ENCODE results near the gene CDK2.

CDK2 gene

DNA sequence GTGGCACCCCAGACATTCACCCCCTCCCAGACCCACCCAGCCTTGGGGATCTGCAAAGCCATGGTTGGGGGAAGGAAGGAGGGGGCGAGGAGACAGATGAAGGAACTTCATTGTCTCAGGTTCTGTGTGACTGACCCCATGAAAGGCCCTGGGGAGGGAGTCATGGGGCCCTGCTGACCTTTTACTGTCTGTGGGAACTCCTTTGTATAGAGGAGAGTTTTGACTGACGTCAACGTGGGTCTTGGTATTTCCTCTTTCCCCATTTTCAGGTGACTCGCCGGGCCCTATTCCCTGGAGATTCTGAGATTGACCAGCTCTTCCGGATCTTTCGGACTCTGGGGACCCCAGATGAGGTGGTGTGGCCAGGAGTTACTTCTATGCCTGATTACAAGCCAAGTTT lies 4.1 kb downstream of the CDK2 start:
- Histone ChIP-seq H3K79me1 (replicated peaks; ENCODE audit: low read length, poor library complexity, severe bottlenecking) (peaks cover 27% of the 10 kb centered on the region), H3K23ac (ENCODE audit: low read length in 2 of 2) (no peak overlapping the region), H3K36me3 (ENCODE audit: control insufficient read depth in 1 of 2, insufficient read depth in 2 of 2, low read depth in 1 of 2, low read length in 2 of 2) (peaks cover 4 to 16% of the 10 kb centered on the region in 2 experiments), H3K14ac (ENCODE audit: low read length in 2 of 2) (no peak overlapping the region), H3K9ac (ENCODE audit: low read length) (no peak overlapping the region), H3K4ac (ENCODE audit: low read depth in 1 of 2, low read length in 2 of 2) (no peak overlapping the region), H3K18ac (ENCODE audit: low read depth in 1 of 2, low read length in 2 of 2) (no peak overlapping the region), H3K4me1 (ENCODE audit: control insufficient read depth, insufficient read depth, low read depth, low read length) (peaks cover 2% of the 10 kb centered on the region), H3K9me3 (ENCODE audit: control insufficient read depth, low read length) (no peaks in the 10 kb centered on the region), H2AK5ac (ENCODE audit: low read length, severe bottlenecking) (no peak overlapping the region), H2BK5ac (ENCODE audit: low read depth, low read length, poor library complexity, severe bottlenecking) (no peak overlapping the region), H3K27me3 (ENCODE audit: control insufficient read depth in 1 of 2, insufficient read depth in 1 of 2, low read length in 2 of 2) (no peaks in the 10 kb centered on the region), H3K4me2 (ENCODE audit: low read length, poor library complexity, severe bottlenecking) (no peak overlapping the region), H3K4me3 (ENCODE audit: insufficient read depth in 1 of 2, low read depth in 1 of 2, low read length in 2 of 2) (no peak overlapping the region), H4K8ac (ENCODE audit: low read length) (no peak overlapping the region), H3K27ac (ENCODE audit: low read length, poor library complexity, severe bottlenecking) (no peak overlapping the region), H2BK120ac (ENCODE audit: low read depth, low read length) (no peak overlapping the region), H2AFZ (ENCODE audit: low read depth, low read length) (no peak overlapping the region), H2BK12ac (ENCODE audit: low read length in 2 of 2) (no peak overlapping the region), H2BK15ac (ENCODE audit: low read depth, poor library complexity, severe bottlenecking) (no peak overlapping the region), H4K91ac (ENCODE audit: low read length) (no peak overlapping the region)
- WGBS = 72% methylated on average over 7 of the region's 7 CpGs
- peak; percentile 46 for DNase-seq

DNA sequence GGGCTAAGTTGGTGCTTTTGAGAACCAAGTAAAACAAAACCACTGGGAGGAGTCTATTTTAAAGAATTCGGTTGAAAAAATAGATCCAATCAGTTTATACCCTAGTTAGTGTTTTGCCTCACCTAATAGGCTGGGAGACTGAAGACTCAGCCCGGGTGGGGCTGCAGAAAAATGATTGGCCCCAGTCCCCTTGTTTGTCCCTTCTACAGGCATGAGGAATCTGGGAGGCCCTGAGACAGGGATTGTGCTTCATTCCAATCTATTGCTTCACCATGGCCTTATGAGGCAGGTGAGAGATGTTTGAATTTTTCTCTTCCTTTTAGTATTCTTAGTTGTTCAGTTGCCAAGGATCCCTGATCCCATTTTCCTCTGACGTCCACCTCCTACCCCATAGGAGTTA lies 5.4 kb downstream of the CDK2 start:
- Histone ChIP-seq H3K18ac (ENCODE audit: low read depth in 1 of 2, low read length in 2 of 2) (no peak overlapping the region), H2BK12ac (ENCODE audit: low read length in 2 of 2) (no peak overlapping the region), H3K4me3 (ENCODE audit: insufficient read depth in 1 of 2, low read depth in 1 of 2, low read length in 2 of 2) (peak overlapping the region in 1 of 2 experiments; percentile 86), H3K4ac (ENCODE audit: low read depth in 1 of 2, low read length in 2 of 2) (no peak overlapping the region), H2BK5ac (ENCODE audit: low read depth, low read length, poor library complexity, severe bottlenecking) (no peak overlapping the region), H2AK5ac (ENCODE audit: low read length, severe bottlenecking) (no peak overlapping the region), H3K4me2 (ENCODE audit: low read length, poor library complexity, severe bottlenecking) (no peak overlapping the region), H3K9ac (ENCODE audit: low read length) (peak overlapping the region; percentile 91), H3K14ac (ENCODE audit: low read length in 2 of 2) (no peak overlapping the region), H2BK120ac (ENCODE audit: low read depth, low read length) (no peak overlapping the region), H3K9me3 (ENCODE audit: control insufficient read depth, low read length) (no peaks in the 10 kb centered on the region), H2BK15ac (ENCODE audit: low read depth, poor library complexity, severe bottlenecking) (no peak overlapping the region), H3K27ac (ENCODE audit: low read length, poor library complexity, severe bottlenecking) (peak overlapping the region; percentile 41), H3K79me1 (replicated peaks; ENCODE audit: low read length, poor library complexity, severe bottlenecking) (peaks cover 26% of the 10 kb centered on the region), H3K27me3 (ENCODE audit: control insufficient read depth in 1 of 2, insufficient read depth in 1 of 2, low read length in 2 of 2) (no peaks in the 10 kb centered on the region), H3K23ac (ENCODE audit: low read length in 2 of 2) (peak overlapping the region in 1 of 2 experiments; percentile 50), H3K4me1 (ENCODE audit: control insufficient read depth, insufficient read depth, low read depth, low read length) (peaks cover 2% of the 10 kb centered on the region), H2AFZ (ENCODE audit: low read depth, low read length) (no peak overlapping the region), H4K91ac (ENCODE audit: low read length) (no peak overlapping the region), H3K36me3 (ENCODE audit: control insufficient read depth in 1 of 2, insufficient read depth in 2 of 2, low read depth in 1 of 2, low read length in 2 of 2) (peaks cover 12 to 16% of the 10 kb centered on the region in 2 experiments), H4K8ac (ENCODE audit: low read length) (no peak overlapping the region)
- WGBS = 83% methylated on average over 2 of the region's 3 CpGs
- DNase-seq = peak; percentile 37

DNA sequence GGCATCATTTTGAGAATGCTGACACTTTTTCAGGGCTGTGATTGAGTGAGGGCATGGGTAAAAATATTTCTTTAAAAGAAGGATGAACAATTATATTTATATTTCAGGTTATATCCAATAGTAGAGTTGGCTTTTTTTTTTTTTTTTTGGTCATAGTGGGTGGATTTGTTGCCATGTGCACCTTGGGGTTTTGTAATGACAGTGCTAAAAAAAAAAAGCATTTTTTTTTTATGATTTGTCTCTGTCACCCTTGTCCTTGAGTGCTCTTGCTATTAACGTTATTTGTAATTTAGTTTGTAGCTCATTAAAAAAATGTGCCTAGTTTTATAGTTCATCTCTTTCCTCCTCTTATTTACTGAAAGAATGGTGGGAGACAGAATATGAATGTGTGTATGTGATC lies 5.8 kb downstream of the CDK2 start:
- DNase-seq = no peak
- Histone ChIP-seq H3K4me3 (ENCODE audit: insufficient read depth in 1 of 2, low read depth in 1 of 2, low read length in 2 of 2) (peak overlapping the region in 1 of 2 experiments; percentile 86), H3K9me3 (ENCODE audit: control insufficient read depth, low read length) (no peaks in the 10 kb centered on the region), H3K36me3 (ENCODE audit: control insufficient read depth in 1 of 2, insufficient read depth in 2 of 2, low read depth in 1 of 2, low read length in 2 of 2) (peaks cover 16% of the 10 kb centered on the region in 2 experiments), H2BK15ac (ENCODE audit: low read depth, poor library complexity, severe bottlenecking) (no peak overlapping the region), H2BK5ac (ENCODE audit: low read depth, low read length, poor library complexity, severe bottlenecking) (no peak overlapping the region), H2BK12ac (ENCODE audit: low read length in 2 of 2) (no peak overlapping the region), H2AFZ (ENCODE audit: low read depth, low read length) (no peak overlapping the region), H3K27ac (ENCODE audit: low read length, poor library complexity, severe bottlenecking) (peak overlapping the region; percentile 84), H2AK5ac (ENCODE audit: low read length, severe bottlenecking) (no peak overlapping the region), H3K9ac (ENCODE audit: low read length) (peak overlapping the region; percentile 91), H3K4ac (ENCODE audit: low read depth in 1 of 2, low read length in 2 of 2) (no peak overlapping the region), H3K79me1 (replicated peaks; ENCODE audit: low read length, poor library complexity, severe bottlenecking) (peaks cover 24% of the 10 kb centered on the region), H4K8ac (ENCODE audit: low read length) (no peak overlapping the region), H3K14ac (ENCODE audit: low read length in 2 of 2) (no peak overlapping the region), H2BK120ac (ENCODE audit: low read depth, low read length) (no peak overlapping the region), H3K4me2 (ENCODE audit: low read length, poor library complexity, severe bottlenecking) (peak overlapping the region; percentile 79), H3K4me1 (ENCODE audit: control insufficient read depth, insufficient read depth, low read depth, low read length) (peaks cover 2% of the 10 kb centered on the region), H3K27me3 (ENCODE audit: control insufficient read depth in 1 of 2, insufficient read depth in 1 of 2, low read length in 2 of 2) (no peaks in the 10 kb centered on the region), H3K18ac (ENCODE audit: low read depth in 1 of 2, low read length in 2 of 2) (no peak overlapping the region), H4K91ac (ENCODE audit: low read length) (no peak overlapping the region), H3K23ac (ENCODE audit: low read length in 2 of 2) (no peak overlapping the region)
- WGBS = no CpG with 5 or more reads among the region's 1 CpG

GRCh38 chr12:55972911-55973598 lies 6.4 kb downstream of the CDK2 start:
- DNase-seq = no peak
- peak overlapping the region; percentile 18 to 75 for H2BK12ac ChIP-seq (ENCODE audit: low read length in 2 of 2)
- peak overlapping the region; percentile 84 to 95 for H3K18ac ChIP-seq (ENCODE audit: low read depth in 1 of 2, low read length in 2 of 2)
- H3K36me3 ChIP-seq (ENCODE audit: control insufficient read depth in 1 of 2, insufficient read depth in 2 of 2, low read depth in 1 of 2, low read length in 2 of 2) = peaks cover 16 to 18% of the 10 kb centered on the region in 2 experiments
- peaks cover 21% of the 10 kb centered on the region for H3K79me1 ChIP-seq (replicated peaks; ENCODE audit: low read length, poor library complexity, severe bottlenecking)
- H3K4me3 ChIP-seq (ENCODE audit: insufficient read depth in 1 of 2, low read depth in 1 of 2, low read length in 2 of 2) = peak overlapping the region; percentile 46 to 86
- H3K4ac ChIP-seq (ENCODE audit: low read depth in 1 of 2, low read length in 2 of 2) = peak overlapping the region; percentile 46 to 78
- no peaks in the 10 kb centered on the region for H3K27me3 ChIP-seq (ENCODE audit: control insufficient read depth in 1 of 2, insufficient read depth in 1 of 2, low read length in 2 of 2)
- H3K9ac ChIP-seq (ENCODE audit: low read length) = peak overlapping the region; percentile 91
- H2BK5ac ChIP-seq (ENCODE audit: low read depth, low read length, poor library complexity, severe bottlenecking) = no peak overlapping the region
- peak overlapping the region; percentile 39 for H2AK5ac ChIP-seq (ENCODE audit: low read length, severe bottlenecking)
- no peaks in the 10 kb centered on the region for H3K9me3 ChIP-seq (ENCODE audit: control insufficient read depth, low read length)
- peak overlapping the region in 1 of 2 experiments; percentile 86 for H3K14ac ChIP-seq (ENCODE audit: low read length in 2 of 2)
- no peak overlapping the region for H2AFZ ChIP-seq (ENCODE audit: low read depth, low read length)
- peak overlapping the region; percentile 10 for H4K8ac ChIP-seq (ENCODE audit: low read length)
- H2BK120ac ChIP-seq (ENCODE audit: low read depth, low read length) = no peak overlapping the region
- H3K4me1 ChIP-seq (ENCODE audit: control insufficient read depth, insufficient read depth, low read depth, low read length) = peaks cover 2% of the 10 kb centered on the region
- no peak overlapping the region for H3K23ac ChIP-seq (ENCODE audit: low read length in 2 of 2)
- peak overlapping the region; percentile 12 for H2BK15ac ChIP-seq (ENCODE audit: low read depth, poor library complexity, severe bottlenecking)
- H3K27ac ChIP-seq (ENCODE audit: low read length, poor library complexity, severe bottlenecking) = peak overlapping the region; percentile 84
- no peak overlapping the region for H4K91ac ChIP-seq (ENCODE audit: low read length)
- 6% methylated on average over 18 of the region's 18 CpGs for WGBS
- peak overlapping the region; percentile 79 for H3K4me2 ChIP-seq (ENCODE audit: low read length, poor library complexity, severe bottlenecking)

Measured in mesenchymal stem cell (in vitro differentiated cells and primary cell).